Fibroblast of lung (primary cell): ENCODE measurements around the gene MAP6. TPM values are rescaled to one million over a fixed set of nuclear protein-coding genes. Genes with fewer than 3 reads are reported as not detected.

ENCODE experiments used
- DNase-seq, 2 donors: peaks; one replicate each; pipeline versions ENCODE4 v3.0.0 to v3.0.0-alpha.2; 2010; ENCODE audit warnings: low read depth in 2 of 2
- H2AFZ ChIP-seq: 2 replicates; pipeline ENCODE4 v1.5.1; 2012; ENCODE audit warnings: low read length, control low read depth, inconsistent platforms
- H3K27ac ChIP-seq: 2 replicates; pipeline ENCODE4 v1.5.1; 2011; ENCODE audit warnings: low read length, control low read depth; ENCODE audit not compliant: insufficient read depth
- H3K27me3 ChIP-seq: 2 replicates; pipeline ENCODE4 v1.5.1; 2011; ENCODE audit warnings: mild to moderate bottlenecking, low read length; ENCODE audit not compliant: control insufficient read depth, insufficient read depth
- H3K36me3 ChIP-seq: 2 replicates; pipeline ENCODE4 v1.5.1; 2011; ENCODE audit warnings: low read length; ENCODE audit not compliant: control insufficient read depth, insufficient read depth
- H3K4me1 ChIP-seq: 2 replicates; pipeline ENCODE4 v1.5.1; 2011; ENCODE audit warnings: low read length; ENCODE audit not compliant: control insufficient read depth, insufficient read depth; ENCODE audit errors: extremely low read depth
- H3K4me2 ChIP-seq: 2 replicates; pipeline ENCODE4 v1.5.1; 2011; ENCODE audit warnings: low read length, control low read depth; ENCODE audit not compliant: insufficient read depth; ENCODE audit errors: extremely low read depth
- H3K4me3 ChIP-seq, 4 experiments: fragments of 200-600 bp in 1 of 4; sonication (generic) in 1 of 4; replicated peaks in 1 of 4; 2 replicates each; pipeline ENCODE4 v1.5.1; 2011 to 2016; ENCODE audit warnings: low read length in 4 of 4, low read depth in 3 of 4, mild to moderate bottlenecking in 3 of 4, control low read depth in 2 of 4, inconsistent platforms in 1 of 4, mixed read lengths in 1 of 4; ENCODE audit not compliant: insufficient read depth in 1 of 4; ENCODE audit errors: control extremely low read depth in 1 of 4
- H3K79me2 ChIP-seq: 2 replicates; pipeline ENCODE4 v1.5.1; 2012; ENCODE audit warnings: mild to moderate bottlenecking, low read length, inconsistent platforms; ENCODE audit not compliant: control insufficient read depth, insufficient read depth
- H3K9ac ChIP-seq: 2 replicates; pipeline ENCODE4 v1.5.1; 2011; ENCODE audit warnings: mild to moderate bottlenecking, low read length, control low read depth; ENCODE audit not compliant: insufficient read depth
- H3K9me3 ChIP-seq: 2 replicates; pipeline ENCODE4 v1.5.1; 2012; ENCODE audit warnings: low read depth, low read length; ENCODE audit not compliant: control insufficient read depth, insufficient read depth
- H4K20me1 ChIP-seq: 2 replicates; pipeline ENCODE4 v1.5.1; 2011; ENCODE audit warnings: low read length; ENCODE audit not compliant: control insufficient read depth, insufficient read depth; ENCODE audit errors: extremely low read depth
- CTCF ChIP-seq, 2 donors: IDR thresholded peaks in 1 of 2; conservative IDR thresholded peaks in 1 of 2; 1 replicate in 1 of 2; 2 replicates in 1 of 2; pipeline ENCODE4 v1.5.1; 2011 to 2012; ENCODE audit warnings: low read length in 2 of 2, control low read depth in 1 of 2, inconsistent platforms in 1 of 2, low read depth in 1 of 2, mild to moderate bottlenecking in 1 of 2
- EZH2 ChIP-seq: IDR thresholded peaks from 2 replicates; pipeline ENCODE4 v1.5.1; 2012; ENCODE audit warnings: low read length, control low read depth, mild to moderate bottlenecking; ENCODE audit errors: missing control alignments
- polyA minus RNA-seq: library from RNA; depleted of rRNA, polyadenylated mRNA; stranded (reverse); fragments of >200 nt; gene quantifications from 2 replicates; pipeline ENCODE4 v1.2.3, GENCODE V29; 2011; ENCODE audit warnings: low replicate concordance
- polyA plus RNA-seq, 2 donors: library from polyadenylated mRNA; depleted of rRNA in 1 of 2; stranded (reverse) in 1 of 2; unstranded in 1 of 2; fragments of >200 nt; gene quantifications; 2 replicates each; pipeline ENCODE4 v1.2.1, GENCODE V29; 2011 to 2012; ENCODE audit warnings: missing spikeins in 1 of 2
- total RNA-seq: library from RNA; depleted of rRNA; stranded (reverse); fragments of >200 nt; gene quantifications from 2 replicates; pipeline ENCODE4 v1.2.1, GENCODE V29; 2014

The MAP6 gene
- 0.17 and 0.26 TPM in 2 replicates for total RNA-seq
- polyA plus RNA-seq = 1.0 and 1.2 TPM in 2 replicates
- polyA plus RNA-seq (2012) = 0.91 and 1.0 TPM in 2 replicates
- 0.48 TPM in 1 of 2 replicates, not detected in the other for polyA minus RNA-seq

DNA sequence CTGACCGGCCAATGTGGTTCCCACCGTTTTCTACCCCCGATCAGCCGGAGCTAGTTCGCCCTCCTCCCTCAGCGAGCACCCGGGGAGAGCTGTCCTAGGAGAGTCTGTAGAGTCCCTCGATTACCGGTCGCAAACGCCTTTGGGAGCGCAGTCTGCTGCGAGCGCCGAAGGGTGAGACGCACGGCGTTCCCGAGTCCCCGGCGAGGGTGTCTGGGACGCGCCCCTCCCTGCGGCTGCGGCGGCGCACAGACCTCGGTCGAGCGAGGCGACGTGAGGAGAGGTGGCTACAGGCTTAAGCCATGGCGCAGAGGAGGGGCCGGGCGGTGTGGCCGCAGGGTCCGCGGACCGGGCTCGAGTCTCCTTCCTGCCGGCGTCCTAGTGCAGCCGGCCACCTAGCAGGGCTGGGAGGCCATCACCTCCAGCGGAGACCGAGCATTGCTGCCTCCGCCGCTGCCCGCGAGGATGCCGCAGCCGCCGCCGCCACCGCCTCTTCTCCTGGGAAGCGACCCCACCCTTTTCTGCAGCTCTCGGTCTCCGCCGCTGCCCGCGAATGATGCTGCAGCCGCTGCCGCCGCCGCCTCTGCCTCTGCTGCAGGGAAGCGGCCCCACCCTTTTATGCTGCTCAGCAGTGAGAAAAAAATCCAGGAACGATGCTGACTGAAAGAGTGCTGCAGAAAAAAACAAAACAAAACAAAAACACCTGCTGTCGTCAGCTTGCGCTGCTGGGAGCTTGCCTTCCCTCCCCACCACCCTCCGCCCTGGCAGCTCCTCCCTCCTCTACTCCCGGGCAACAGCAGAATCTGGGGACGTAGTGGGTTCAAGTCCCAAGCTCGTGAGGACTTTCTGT lies at the start of gene MAP6:
MAP6 (minus strand) TSS at position 588 of the 847 bp plus-strand sequence. CDS start 669 bp downstream, outside the sequence.
- H3K9me3 ChIP-seq = no peaks in the 10 kb centered on the region
- no peaks in the 10 kb centered on the region for H3K4me1 ChIP-seq
- peaks cover 40% of the 10 kb centered on the region for H3K27me3 ChIP-seq
- H3K27ac ChIP-seq = no peak within 1 kb of the TSS
- TF ChIP-seq CTCF (conservative IDR thresholded peaks at IDR 0.05 in 1 of 2, IDR thresholded peaks at IDR 0.05 in 1 of 2; ENCODE audit: low read depth in 1 of 2, low read length in 2 of 2) (no peak), EZH2 (peak; percentile 64)
- peak; percentile 11 to 25 for DNase-seq
- no peaks in the 10 kb centered on the region for H4K20me1 ChIP-seq
- no peaks in the 10 kb centered on the region for H3K79me2 ChIP-seq
- no peak within 1 kb of the TSS for H3K9ac ChIP-seq
- no peaks in the 10 kb centered on the region for H3K36me3 ChIP-seq
- H3K4me2 ChIP-seq = peak within 1 kb of the TSS; percentile 82
- peak within 1 kb of the TSS; percentile 60 for H2AFZ ChIP-seq
- H3K4me3 ChIP-seq = peak within 1 kb of the TSS in 3 of 4 experiments; percentile 28 to 35 (median 29)

GRCh38 chr11:75717608-75718418 lies 49.0 kb upstream of the MAP6 start, which contains the start of gene MOGAT2:
MOGAT2 (plus strand) TSS chr11:75717838; CDS start chr11:75717889, 51 bp downstream.
- peaks cover 27% of the 10 kb centered on the region for H3K27me3 ChIP-seq
- H3K9me3 ChIP-seq = no peaks in the 10 kb centered on the region
- H3K79me2 ChIP-seq = no peaks in the 10 kb centered on the region
- H3K4me3 ChIP-seq = no peak within 1 kb of the TSS
- no peaks in the 10 kb centered on the region for H3K36me3 ChIP-seq
- H4K20me1 ChIP-seq = no peaks in the 10 kb centered on the region
- no peak within 1 kb of the TSS for H3K9ac ChIP-seq
- no peaks in the 10 kb centered on the region for H3K4me1 ChIP-seq
- no peak for DNase-seq
- no peak within 1 kb of the TSS for H2AFZ ChIP-seq
- no peak for TF ChIP-seq CTCF (conservative IDR thresholded peaks at IDR 0.05 in 1 of 2, IDR thresholded peaks at IDR 0.05 in 1 of 2; ENCODE audit: low read depth in 1 of 2, low read length in 2 of 2)
- TF ChIP-seq EZH2 = no peak
- H3K27ac ChIP-seq = no peak within 1 kb of the TSS
- H3K4me2 ChIP-seq = no peak within 1 kb of the TSS

DNA sequence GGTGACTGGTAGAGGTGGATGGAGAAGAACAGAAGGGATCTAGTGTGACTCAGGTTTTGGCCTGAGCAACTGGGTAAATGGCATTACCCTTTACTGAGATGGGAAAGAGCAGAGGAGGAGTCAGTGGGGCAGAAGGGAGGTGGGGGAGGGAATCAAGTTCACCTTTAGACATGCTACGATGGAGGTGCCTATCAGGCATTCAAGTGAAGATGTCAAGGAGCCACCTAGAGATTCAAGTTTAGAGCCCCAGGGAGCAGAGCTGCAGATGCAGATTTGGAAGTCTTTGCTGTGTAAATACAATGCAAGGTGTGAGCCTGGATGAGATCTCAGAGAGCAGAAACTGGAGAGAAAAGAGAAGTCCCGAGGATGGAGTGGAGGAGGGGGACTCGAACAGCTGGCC lies 47.8 kb upstream of the MAP6 start:
- Histone ChIP-seq H3K27me3 (peaks cover 30% of the 10 kb centered on the region), H3K4me2 (no peak overlapping the region), H3K9me3 (no peaks in the 10 kb centered on the region), H3K4me1 (no peaks in the 10 kb centered on the region), H2AFZ (no peak overlapping the region), H3K9ac (no peak overlapping the region), H4K20me1 (no peaks in the 10 kb centered on the region), H3K79me2 (no peaks in the 10 kb centered on the region), H3K36me3 (no peaks in the 10 kb centered on the region), H3K4me3 (no peak overlapping the region), H3K27ac (no peak overlapping the region)
- TF ChIP-seq EZH2 (no peak), CTCF (conservative IDR thresholded peaks at IDR 0.05 in 1 of 2, IDR thresholded peaks at IDR 0.05 in 1 of 2; ENCODE audit: low read depth in 1 of 2, low read length in 2 of 2) (no peak)
- no peak for DNase-seq
